DMS114 treated with DMSO at 0.1 percent for 48 hours (cell line): ENCODE measurements around the gene SCAF1.
"Not testable (repeated sequence)": the region's sequence is repeated elsewhere in the genome, so short reads cannot be mapped to it uniquely, and the experiment has no call there.

ENCODE experiments used
- DNase-seq: peaks from one replicate; lab custom pipeline; 2025; ENCODE audit not compliant: unreplicated experiment; lab: John Stamatoyannopoulos, UW

Gene SCAF1

DNA sequence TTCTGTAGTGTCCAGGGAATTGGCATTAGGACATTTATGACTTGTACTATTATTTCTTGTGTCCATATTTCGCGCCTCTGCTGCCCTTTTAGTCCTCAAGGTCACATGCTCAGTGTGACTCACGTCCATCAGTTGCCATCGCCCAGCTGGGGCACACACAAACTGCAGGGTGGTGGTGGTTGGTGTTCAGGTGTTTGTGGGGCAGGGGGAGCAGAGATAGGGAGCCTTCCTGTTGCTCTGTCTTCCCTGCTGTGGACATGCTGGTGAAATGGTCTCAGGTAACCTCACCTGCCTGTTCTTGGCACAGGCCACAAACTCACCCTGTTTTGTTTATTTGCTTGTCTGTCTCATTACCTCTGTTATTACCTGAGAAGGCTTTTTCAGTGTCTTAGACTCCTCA lies 28.6 kb upstream of the SCAF1 start:
- DNase-seq = no peak

DNA sequence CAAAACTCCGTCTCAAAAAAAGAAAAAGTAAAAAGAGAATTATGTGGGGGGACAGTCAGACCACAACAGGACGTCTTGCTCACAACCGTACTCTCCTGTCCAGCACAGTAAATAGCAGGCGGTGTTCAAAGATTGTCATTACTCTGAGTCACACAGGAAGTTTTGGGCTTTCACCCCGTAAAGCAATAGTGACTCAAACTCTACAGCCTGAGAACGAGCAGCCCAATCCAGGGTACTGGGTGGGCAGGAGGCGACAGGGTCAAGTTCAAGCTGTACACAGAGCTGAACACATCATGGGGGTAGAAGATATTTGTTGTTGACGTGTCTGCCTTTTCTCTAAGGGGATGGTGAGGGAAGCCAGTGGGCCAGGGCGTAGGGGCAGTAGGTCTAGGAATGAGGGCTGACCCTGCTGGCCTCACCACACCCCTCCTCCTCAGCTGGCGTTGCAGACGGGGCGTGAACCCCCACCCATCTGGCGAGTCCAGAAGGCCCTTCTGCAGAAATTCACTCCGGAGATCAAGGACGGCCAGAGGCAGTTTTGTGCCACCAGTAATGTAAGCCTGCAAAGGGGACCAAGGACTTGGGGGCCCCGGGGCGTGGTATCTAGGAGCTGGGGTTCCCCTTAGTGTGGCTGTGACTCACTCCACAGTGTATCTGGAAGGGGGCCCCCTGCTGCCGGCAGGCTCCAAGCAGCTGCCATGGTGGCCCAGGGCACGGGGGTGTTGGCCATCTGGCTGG lies 27.7 kb upstream of the SCAF1 start:
- DNase-seq = no peak

DNA sequence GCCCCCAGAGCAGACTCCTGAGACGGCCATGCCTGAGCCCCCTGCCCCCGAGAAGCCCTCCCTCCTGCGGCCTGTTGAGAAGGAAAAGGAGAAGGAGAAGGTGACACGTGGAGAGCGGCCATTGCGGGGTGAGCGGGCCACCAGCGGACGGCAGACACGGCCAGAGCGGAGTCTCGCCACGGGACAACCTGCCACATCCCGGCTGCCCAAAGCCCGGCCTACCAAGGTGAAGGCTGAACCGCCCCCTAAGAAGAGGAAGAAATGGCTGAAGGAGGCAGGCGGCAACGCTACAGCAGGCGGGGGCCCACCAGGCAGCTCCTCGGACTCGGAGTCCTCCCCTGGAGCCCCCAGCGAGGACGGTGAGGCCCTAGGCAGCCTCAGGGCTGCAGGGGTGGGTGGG lies 26.1 kb upstream of the SCAF1 start:
- DNase-seq = no peak

DNA sequence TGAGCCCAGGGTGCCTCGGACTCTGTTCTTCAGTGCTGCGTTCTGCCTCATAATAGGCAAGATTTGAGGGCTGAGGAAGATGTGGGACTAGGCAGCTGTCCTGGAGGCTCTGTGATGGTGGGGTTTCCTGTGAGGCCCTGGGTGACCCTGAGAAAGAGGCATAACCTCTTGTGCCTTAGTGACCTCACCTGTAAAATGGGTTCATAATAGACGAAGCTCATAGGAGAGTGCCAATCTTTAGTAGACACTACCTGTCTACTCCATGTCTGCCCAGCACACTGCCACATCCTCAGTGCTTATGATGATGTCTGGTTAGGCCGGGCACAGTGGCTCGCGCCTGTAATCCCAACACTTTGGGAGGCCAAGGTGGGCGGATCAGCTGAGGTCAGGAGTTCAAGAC lies 25.5 kb upstream of the SCAF1 start:
- DNase-seq = no peak

DNA sequence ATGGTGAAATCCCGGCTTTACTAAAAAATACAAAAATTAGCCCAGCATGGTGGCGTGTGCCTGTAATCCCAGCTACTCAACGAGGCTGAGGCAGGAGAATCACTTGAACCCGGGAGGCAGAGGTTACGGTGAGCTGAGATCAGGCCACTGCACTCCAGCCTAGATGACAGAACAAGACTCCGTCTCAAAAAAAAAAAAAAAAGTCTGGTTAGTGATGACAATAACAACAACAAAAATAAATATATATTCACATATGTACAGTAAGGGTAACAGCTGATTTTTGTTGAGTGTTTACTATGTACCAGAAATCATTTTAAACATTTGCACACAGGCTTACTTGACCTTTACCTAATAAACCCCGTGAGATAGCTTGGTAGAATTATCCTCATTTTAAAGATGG lies 25.1 kb upstream of the SCAF1 start:
- DNase-seq = no peak

DNA sequence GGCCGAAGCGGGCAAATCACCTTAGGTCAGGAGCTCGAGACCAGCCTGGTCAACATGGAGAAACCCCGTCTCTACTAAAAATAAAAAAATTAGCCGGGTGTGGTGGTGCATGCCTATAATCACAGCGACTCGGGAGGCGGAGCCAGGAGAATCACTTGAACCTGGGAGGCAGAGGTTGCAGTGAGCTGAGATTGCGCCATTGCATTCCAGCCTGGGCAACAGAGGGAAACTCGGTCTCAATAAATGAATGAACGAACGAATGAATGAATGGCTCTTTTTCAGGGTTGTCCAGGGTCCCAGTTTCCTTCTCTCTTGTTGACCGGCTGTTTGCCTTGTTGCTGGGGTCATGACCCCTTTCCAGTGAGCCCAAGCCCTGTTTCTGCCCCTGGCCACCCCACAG lies 24.1 kb upstream of the SCAF1 start:
- not testable (repeated sequence) for DNase-seq

DNA sequence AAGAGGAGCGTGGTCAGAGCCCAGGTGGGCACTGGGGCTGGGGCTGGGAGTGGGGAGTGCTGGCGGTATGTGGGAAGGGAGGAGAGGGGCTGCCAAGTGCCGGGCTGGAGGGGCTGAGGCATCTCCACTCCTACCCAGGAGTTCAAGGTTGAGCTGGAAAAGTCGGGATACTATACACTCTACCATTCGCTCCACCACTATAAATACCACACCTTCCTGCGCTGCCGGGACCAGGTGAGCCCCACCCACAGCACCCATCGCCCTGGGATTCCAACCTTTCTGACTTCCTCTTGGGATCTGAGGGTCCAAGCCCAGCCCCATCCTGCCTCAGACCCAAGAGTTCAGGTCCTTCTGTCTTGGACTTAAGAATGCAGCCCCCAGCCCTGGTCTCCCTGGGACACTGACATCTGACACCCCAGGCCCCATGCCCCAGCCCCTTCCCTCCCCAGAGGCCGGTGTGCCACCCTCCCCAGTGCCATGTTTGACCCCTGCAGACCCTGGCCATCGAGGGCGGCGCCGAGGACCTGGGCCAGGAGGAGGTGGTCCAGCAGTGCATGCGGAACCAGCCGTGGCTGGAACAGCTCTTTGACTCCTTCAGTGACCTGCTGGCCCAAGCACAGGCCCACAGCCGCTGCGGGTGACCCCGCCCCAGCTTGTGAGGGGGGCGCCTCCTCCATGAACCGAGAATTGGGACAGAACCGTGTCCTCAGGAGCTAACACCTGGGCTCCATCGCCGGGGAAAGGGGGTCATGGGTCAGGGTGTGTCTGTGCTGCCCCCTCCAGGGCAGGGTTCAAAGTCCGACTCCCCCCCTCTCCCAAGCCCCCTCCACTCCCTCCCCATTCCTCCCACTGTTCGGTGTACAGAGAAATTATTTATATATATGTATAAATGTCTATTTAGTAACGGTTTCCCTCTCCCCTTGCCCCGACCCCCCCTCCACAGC lies 16.8 kb upstream of the SCAF1 start:
- DNase-seq = no peak

DNA sequence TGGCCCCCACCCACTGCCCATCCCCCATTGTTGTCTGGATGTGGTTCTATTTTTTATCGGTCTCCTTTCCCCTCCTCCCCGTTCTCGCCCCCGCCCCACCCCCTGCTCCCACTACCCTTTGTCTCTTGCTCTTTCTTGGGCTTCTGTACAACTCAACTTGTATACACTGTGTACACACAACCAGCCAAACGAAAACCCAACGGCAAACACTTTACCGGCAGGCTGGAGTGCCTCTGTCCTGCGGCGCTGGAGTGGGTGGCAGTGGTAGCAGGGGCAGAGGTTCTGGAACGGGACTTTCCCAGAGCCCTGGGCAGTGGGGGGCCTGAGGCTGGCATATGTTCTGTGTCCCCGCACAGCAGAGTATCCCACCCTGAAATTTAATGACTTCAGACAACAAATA lies 15.8 kb upstream of the SCAF1 start:
- DNase-seq = no peak

DNA sequence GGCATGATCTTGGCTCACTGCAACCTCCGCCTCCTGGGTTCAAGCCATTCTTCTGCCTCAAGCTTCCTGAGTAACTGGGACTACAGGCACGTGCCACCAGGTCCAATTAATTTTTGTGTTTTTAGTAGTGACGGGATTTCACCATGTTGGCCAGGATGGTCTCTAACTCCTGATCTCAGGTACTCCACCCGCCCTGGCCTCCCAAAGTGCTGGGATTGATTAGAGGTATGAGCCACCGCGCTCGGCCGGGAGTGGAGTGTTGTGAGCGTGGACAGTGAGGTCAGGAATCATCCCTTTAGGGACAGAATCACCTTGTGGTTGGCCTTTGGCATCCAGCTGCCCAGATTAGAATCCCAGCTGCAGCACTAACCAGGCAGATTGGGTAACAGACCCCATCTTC lies 12.3 kb upstream of the SCAF1 start:
- no peak for DNase-seq

DNA sequence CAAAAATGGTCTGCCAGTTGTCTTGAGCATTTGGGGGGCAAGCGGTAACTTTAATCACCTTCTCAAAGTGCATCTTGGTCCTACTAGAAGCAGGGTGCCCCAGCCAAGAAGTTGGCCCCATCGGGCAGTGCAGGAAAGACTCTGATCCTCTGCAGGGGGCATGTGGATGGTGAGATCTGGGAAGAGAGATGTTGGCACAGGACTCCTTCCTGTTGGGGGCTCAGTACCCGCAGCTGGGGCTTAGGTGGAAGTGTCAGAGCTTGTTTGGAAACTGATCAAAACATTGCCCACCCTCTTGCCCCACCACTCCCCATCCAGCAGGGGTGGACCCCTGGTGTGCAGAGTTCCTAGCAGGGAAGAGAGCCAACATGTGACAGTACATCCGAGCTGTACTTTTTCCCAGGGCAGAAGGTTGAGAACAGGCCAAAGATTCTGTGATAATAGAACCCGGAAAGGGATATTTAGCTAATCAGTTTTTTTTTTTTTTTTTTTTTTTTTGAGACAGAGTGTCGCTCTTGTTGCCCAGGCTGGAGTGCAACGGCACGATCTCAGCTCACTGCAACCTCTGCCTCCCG lies 10.9 kb upstream of the SCAF1 start:
- peak; percentile 13 for DNase-seq

DNA sequence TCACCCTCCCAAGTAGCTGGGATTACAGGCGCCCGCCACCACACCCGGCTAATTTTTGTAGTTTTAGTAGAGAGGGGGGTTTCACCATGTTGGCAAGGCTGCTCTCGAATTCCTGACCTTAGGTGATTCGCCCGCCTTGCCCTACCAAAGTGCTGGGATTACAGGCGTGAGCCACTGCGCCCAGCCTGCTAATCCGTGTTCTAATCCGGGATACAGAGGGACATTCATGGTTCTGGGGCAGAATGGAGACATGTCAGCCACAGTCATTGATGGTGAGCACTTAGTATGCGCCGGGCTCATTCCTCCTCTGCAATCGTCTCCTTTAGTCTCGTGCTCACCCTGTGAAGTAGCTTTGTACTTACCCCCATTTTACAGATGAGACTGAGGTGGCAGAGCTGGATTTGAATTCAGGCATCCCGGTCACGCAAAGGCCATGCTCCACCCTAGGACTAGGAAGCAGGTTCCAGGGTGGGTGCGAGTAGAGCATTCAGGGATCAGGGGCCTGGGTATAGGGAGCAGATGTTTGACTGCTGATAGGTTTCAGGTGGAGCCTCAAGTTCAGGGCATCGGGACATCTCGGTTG lies 10.3 kb upstream of the SCAF1 start:
- no peak for DNase-seq

DNA sequence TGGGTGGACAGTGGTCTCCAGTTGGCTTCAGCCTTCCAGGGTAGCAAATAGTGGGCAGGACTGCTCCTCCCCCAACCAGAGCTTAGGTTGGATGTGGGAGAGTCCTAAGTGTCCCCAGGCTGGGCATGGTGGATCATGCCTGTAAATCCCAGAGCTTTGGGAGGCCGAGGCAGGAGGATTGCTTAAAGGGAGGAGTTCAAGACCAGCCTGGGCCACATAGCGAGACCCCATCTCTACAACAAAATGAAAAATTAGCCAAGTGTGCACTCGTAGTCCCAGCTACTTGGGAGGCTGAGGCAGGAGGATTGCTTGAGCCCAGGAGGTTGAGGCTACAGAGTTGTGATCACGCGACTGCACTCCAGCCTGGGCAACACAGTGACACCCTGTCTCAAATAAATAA lies 9.4 kb upstream of the SCAF1 start:
- DNase-seq = no peak

DNA sequence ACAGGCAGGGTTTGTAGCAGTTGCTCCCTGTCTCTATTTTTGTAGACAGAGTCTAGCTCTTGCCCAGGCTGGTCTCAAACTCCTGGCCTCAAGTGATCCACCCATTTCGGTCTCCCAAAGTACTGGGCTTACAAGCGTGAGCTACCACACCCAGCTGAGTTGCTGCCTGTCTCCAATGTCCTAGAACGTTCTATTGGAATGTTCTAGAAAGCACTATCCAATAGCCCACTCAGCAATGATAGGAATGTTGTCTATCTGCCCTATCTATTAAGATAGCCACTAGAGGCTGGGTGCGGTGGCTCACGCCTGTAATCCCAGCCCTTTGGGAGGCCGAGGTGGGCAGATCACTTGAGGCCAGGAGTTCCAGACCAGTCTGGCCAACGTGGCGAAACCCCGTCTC lies 8.7 kb upstream of the SCAF1 start:
- not testable (repeated sequence) for DNase-seq

DNA sequence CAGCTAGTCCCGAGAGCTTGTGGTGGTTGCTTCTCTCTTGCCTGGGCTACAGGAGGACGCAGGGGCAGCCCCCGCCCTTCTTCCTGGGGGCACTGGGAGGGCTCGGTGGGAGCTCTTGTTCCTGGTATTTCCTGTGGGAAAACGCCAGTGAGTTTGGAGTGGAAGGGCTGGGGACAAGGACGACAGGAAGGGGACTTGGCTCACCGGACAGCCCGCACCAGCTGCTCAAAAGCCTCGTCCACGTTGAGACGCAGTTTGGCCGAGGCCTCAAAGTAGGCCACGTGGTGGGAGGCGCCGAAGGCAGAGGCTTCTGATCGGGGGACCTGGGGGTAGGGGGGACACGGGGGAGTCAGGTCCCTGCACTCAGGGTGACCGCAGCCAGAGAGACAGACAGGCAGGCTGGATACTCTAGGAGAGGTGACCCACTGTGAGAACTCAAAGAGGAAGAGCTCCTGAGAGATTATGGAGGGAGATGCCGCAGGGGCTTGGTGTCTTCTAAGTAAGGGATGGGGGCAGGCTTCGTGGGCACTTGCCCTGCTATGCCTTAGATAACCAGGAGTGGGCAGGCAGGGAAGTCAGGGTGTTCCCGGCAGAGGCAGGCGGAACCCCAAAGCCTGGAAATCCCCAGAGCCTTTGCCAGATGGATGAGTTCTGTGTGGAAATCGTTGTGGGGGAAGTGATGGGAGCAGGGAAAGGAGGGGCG lies 6.3 kb upstream of the SCAF1 start:
- no peak for DNase-seq

DNA sequence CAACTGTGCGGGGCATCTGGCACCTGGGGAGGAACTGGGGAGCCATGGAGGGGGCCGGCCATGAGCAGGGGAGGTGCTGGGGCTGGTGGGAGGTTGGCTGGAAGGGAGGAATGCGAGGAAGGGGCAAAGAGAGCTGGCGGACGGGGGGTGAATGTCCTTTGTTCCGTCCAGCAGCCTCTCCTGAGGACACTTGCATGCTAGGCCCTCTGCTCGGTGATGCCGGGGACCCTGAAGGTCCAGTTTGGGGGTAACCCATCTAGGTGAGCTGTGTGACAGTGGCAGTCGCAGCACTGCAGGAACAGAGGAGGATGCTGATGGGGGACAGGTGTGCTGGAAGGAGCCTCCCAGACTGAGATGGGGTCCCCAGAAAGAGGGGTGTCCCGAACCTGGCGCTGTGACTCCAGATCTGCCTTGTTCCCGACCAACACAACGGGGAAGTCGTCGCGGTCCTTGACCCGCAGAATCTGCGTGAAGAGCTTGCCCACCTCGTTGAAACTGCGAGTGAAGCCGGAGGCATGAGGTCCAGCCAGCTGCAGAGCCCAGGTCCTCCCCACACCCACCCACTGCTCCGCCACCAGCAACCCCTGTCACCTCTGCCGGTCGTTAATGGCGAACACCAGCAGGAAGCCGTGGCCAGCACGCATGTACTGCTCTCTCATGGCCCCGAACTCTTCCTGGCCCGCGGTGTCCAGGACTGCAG lies 5.6 kb upstream of the SCAF1 start:
- no peak for DNase-seq

DNA sequence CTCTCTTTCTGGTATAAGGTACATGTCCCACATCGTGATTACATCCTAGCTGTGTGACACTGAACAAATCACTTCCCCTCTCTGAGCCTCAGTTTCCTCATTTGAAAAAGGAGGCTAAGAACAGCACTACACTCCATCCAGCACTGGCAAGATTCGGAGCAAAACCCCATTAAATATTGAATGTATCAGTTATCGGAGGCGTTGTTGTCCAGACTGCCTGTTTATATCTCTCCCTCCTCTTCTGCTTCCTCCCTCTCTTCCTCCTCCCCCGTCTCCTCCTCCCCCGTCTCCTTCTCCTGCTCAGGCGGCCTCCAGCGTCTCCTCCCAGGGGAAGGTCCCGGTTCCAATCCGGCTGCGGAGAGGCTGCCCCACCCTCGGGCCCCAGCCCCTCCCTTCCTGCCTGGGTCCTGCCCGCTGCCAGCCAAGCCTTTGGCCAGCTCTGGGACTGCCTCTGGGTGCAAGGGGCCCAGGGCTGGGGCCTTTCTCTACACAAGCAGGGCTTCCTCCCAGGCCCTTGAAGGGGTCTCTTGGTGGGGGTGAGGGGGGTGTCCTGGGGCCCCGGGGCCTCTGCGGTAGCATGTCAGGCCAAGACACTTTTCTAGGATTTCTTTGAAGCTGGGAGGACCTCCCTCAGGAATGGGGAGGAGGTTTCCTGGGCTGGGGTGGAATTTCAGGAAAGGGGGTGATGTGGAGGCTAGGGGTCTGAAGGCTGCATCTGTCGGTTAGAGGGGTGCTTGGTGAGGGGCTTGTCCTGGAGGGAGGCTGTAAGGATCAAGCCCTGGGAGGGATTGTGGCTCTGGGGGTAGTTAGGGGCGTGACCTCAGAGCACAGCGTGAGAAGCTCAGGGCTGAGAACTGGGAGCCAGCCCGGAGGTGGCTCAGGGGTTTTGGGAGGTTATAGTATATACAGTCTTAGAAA lies 3.9 kb upstream of the SCAF1 start:
- DNase-seq = no peak

DNA sequence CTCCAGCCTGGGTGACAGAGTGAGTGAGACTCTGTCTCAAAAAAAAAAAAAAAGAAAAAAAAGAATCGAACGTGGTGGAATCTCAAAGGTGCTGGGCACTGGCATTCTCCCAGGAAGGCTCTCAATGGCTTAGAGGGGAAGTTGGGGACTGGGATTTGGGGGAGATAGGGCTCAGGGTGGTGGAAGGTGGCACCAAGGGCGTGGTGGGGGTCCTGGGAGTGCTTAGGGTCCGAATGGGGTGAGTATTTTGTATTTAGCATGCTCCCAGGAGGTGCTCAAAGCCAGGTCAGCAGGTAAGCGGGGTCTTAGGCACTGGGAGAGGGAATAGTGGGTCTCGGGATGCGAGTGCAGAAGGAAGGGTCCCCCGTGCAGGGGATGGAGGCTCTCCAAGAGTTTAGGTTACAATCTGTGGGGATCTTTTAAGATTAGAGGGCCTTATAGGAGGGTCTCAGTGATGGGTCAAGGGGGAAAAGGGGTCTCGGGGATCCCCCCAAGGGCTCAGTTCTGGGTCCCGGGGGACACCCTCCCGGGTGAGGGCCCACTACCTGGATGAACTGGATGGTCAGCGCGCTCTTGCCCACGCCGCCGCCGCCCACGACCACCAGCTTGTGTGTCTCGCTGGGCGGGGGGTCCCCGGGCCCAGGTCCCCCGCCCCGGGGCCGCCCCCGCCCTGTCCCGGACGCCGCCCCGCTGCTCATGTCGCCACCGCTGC lies 2.5 kb upstream of the SCAF1 start:
- DNase-seq = no peak

DNA sequence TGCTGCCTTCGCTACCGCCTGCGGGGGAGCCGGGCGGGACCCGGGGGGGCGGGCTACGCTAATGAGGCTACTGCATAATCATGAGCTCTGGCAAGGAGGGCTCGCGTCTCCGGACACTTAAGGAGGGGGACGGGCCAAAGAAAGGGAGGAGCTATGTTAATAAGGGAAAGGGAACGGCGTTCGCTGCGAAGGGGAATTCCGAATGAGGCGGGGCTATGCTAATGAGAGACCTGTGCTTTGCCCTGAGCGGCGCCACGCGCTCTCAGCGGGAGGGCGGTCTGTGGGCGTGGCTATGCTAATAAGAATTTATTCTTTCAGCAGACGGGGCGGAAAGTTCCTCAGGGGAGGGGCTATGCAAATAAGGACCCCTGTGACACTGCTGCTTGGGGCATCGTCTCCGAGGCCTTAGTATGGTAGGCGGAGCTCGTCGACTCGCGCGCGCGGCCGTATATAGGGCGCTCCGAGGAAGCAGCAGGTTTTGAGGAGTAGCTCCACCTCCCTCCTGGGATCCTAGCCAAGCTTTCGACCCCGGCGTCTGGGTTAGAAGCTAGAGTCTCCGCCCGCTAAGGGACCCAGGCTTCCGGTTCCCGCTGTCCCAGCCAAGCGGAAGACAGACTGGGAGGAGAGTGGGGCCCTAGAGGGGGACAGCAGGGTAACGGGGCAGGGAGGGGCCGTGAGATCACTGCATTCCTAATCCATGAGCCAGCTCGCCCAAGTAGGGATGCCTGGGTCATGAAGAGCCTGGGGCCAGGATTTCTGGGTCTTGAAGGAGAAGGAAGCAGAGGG lies 1.7 kb upstream of the SCAF1 start, which contains the start of gene RRAS:
Gene RRAS, minus strand, starts transcription at position 31 of the 786 bp plus-strand sequence. CDS start 45 bp downstream, outside the sequence.
- peak; percentile 97 for DNase-seq
